Activated CD4-positive, alpha-beta T cell treated with anti-CD3 and anti-CD28 coated beads, Interleukin-2, amount 50 U/mL, for 4 hours (primary cell): ENCODE results near the gene GAS2.

Experiments used
- DNase-seq, 2 experiments: peaks; one replicate each; pipeline ENCODE4 v3.0.0-alpha.2; 2020

Gene GAS2

GRCh38 chr11:22674470-22675439 is 8.3 kb downstream of the GAS2 start:
- no peak for DNase-seq

GRCh38 chr11:22677153-22677903 is 10.9 kb downstream of the GAS2 start:
- no peak for DNase-seq

GRCh38 chr11:22680628-22681027 is 14.2 kb downstream of the GAS2 start:
- DNase-seq, result no peak

GRCh38 chr11:22681281-22681812 is 14.9 kb downstream of the GAS2 start:
- no peak for DNase-seq

GRCh38 chr11:22684082-22684481 is 17.7 kb downstream of the GAS2 start:
- DNase-seq, result no peak

GRCh38 chr11:22685111-22685510 is 18.7 kb downstream of the GAS2 start:
- DNase-seq, result no peak

GRCh38 chr11:22688914-22689313 is 22.5 kb downstream of the GAS2 start:
- no peak for DNase-seq

- DNase-seq, result no peak
Observed at GRCh38 chr11:22690257-22690656, 23.8 kb downstream of the GAS2 start.

GRCh38 chr11:22690871-22691270 is 24.5 kb downstream of the GAS2 start:
- DNase-seq, result no peak

- no peak for DNase-seq
Observed at GRCh38 chr11:22699388-22699787, 33.0 kb downstream of the GAS2 start.

- no peak for DNase-seq
Observed at GRCh38 chr11:22702031-22702430, 35.6 kb downstream of the GAS2 start.

GRCh38 chr11:22703040-22703439 is 36.6 kb downstream of the GAS2 start:
- DNase-seq, result no peak

GRCh38 chr11:22703591-22703990 is 37.2 kb downstream of the GAS2 start:
- DNase-seq, result no peak

- DNase-seq, result no peak
Observed at GRCh38 chr11:22707119-22707899, 40.9 kb downstream of the GAS2 start.

GRCh38 chr11:22711071-22711770 is 44.8 kb downstream of the GAS2 start:
- no peak for DNase-seq

GRCh38 chr11:22711880-22712279 is 45.5 kb downstream of the GAS2 start:
- DNase-seq, result no peak

GRCh38 chr11:22713336-22713735 is 46.9 kb downstream of the GAS2 start:
- DNase-seq, result no peak

- DNase-seq, result no peak
Observed at GRCh38 chr11:22715971-22716370, 49.6 kb downstream of the GAS2 start.

- no peak for DNase-seq
Observed at GRCh38 chr11:22720457-22720856, 54.0 kb downstream of the GAS2 start.

GRCh38 chr11:22723274-22723673 is 56.9 kb downstream of the GAS2 start:
- DNase-seq, result no peak

- no peak for DNase-seq
Observed at GRCh38 chr11:22725079-22725478, 58.7 kb downstream of the GAS2 start.
